Rectal smooth muscle tissue (tissue), 1 donor: ENCODE results near the gene MAP7D2.

Source experiments
- H3K27ac ChIP-seq: one replicate; pipeline ENCODE4 v1.7.0; 2013; ENCODE audit warnings: low read depth, low read length, inconsistent platforms
- H3K27me3 ChIP-seq: one replicate; pipeline ENCODE4 v1.7.0; 2013; ENCODE audit warnings: low read length; ENCODE audit not compliant: control insufficient read depth, insufficient read depth
- H3K36me3 ChIP-seq: one replicate; pipeline ENCODE4 v1.7.0; 2013; ENCODE audit warnings: low read length; ENCODE audit not compliant: control insufficient read depth, insufficient read depth
- H3K4me1 ChIP-seq: one replicate; pipeline ENCODE4 v1.7.0; 2013; ENCODE audit warnings: low read length; ENCODE audit not compliant: control insufficient read depth, insufficient read depth
- H3K4me3 ChIP-seq: one replicate; pipeline ENCODE4 v1.7.0; 2013; ENCODE audit warnings: low read length
- H3K9ac ChIP-seq: one replicate; pipeline ENCODE4 v1.7.0; 2013; ENCODE audit warnings: low read length

The MAP7D2 gene

GRCh38 chrX:19986531-19986930 is 130.2 kb downstream of the MAP7D2 start:
- H3K27me3 ChIP-seq: no peaks in the 10 kb centered on the region
- no peak overlapping the region for H3K4me3 ChIP-seq
- H3K9ac ChIP-seq: no peak overlapping the region
- no peaks in the 10 kb centered on the region for H3K4me1 ChIP-seq
- H3K36me3 ChIP-seq: no peaks in the 10 kb centered on the region
- no peak overlapping the region for H3K27ac ChIP-seq

- no peaks in the 10 kb centered on the region for H3K27me3 ChIP-seq
- H3K27ac ChIP-seq: no peak overlapping the region
- no peak overlapping the region for H3K4me3 ChIP-seq
- no peaks in the 10 kb centered on the region for H3K4me1 ChIP-seq
- no peak overlapping the region for H3K9ac ChIP-seq
- H3K36me3 ChIP-seq: no peaks in the 10 kb centered on the region
Measured at GRCh38 chrX:19981947-19982346, 134.8 kb downstream of the MAP7D2 start.

- Histone ChIP-seq H3K4me3 (no peak overlapping the region), H3K27ac (no peak overlapping the region), H3K4me1 (no peaks in the 10 kb centered on the region), H3K36me3 (no peaks in the 10 kb centered on the region), H3K27me3 (no peaks in the 10 kb centered on the region), H3K9ac (no peak overlapping the region)
Measured at GRCh38 chrX:19975845-19976244, 140.9 kb downstream of the MAP7D2 start.

- Histone ChIP-seq H3K36me3 (no peaks in the 10 kb centered on the region), H3K4me3 (no peak overlapping the region), H3K9ac (no peak overlapping the region), H3K27ac (no peak overlapping the region), H3K27me3 (no peaks in the 10 kb centered on the region), H3K4me1 (no peaks in the 10 kb centered on the region)
Measured at GRCh38 chrX:19972984-19973383, 143.7 kb downstream of the MAP7D2 start.

GRCh38 chrX:19968276-19968675 is 148.4 kb downstream of the MAP7D2 start:
- Histone ChIP-seq H3K4me1 (no peaks in the 10 kb centered on the region), H3K27me3 (no peaks in the 10 kb centered on the region), H3K36me3 (peaks cover 4% of the 10 kb centered on the region), H3K9ac (no peak overlapping the region), H3K27ac (no peak overlapping the region), H3K4me3 (no peak overlapping the region)

- Histone ChIP-seq H3K36me3 (peaks cover 4% of the 10 kb centered on the region), H3K4me3 (no peak overlapping the region), H3K9ac (no peak overlapping the region), H3K27me3 (no peaks in the 10 kb centered on the region), H3K4me1 (no peaks in the 10 kb centered on the region), H3K27ac (no peak overlapping the region)
Measured at GRCh38 chrX:19966056-19966455, 150.7 kb downstream of the MAP7D2 start.

- H3K27me3 ChIP-seq: no peaks in the 10 kb centered on the region
- no peak overlapping the region for H3K9ac ChIP-seq
- H3K4me3 ChIP-seq: no peak overlapping the region
- no peaks in the 10 kb centered on the region for H3K4me1 ChIP-seq
- no peak overlapping the region for H3K27ac ChIP-seq
- peaks cover 4% of the 10 kb centered on the region for H3K36me3 ChIP-seq
Measured at GRCh38 chrX:19964017-19964710, 152.5 kb downstream of the MAP7D2 start.

GRCh38 chrX:19960913-19961312 is 155.8 kb downstream of the MAP7D2 start:
- H3K4me1 ChIP-seq: no peaks in the 10 kb centered on the region
- no peak overlapping the region for H3K27ac ChIP-seq
- H3K4me3 ChIP-seq: no peak overlapping the region
- H3K9ac ChIP-seq: no peak overlapping the region
- no peaks in the 10 kb centered on the region for H3K27me3 ChIP-seq
- peaks cover 4% of the 10 kb centered on the region for H3K36me3 ChIP-seq

- H3K27me3 ChIP-seq: no peaks in the 10 kb centered on the region
- no peaks in the 10 kb centered on the region for H3K4me1 ChIP-seq
- H3K36me3 ChIP-seq: no peaks in the 10 kb centered on the region
- no peak overlapping the region for H3K27ac ChIP-seq
- H3K4me3 ChIP-seq: no peak overlapping the region
- no peak overlapping the region for H3K9ac ChIP-seq
Measured at GRCh38 chrX:19958552-19959486, 157.9 kb downstream of the MAP7D2 start.

GRCh38 chrX:19956923-19957322 is 159.8 kb downstream of the MAP7D2 start:
- H3K36me3 ChIP-seq: no peaks in the 10 kb centered on the region
- H3K4me3 ChIP-seq: no peak overlapping the region
- H3K4me1 ChIP-seq: no peaks in the 10 kb centered on the region
- H3K27me3 ChIP-seq: no peaks in the 10 kb centered on the region
- no peak overlapping the region for H3K27ac ChIP-seq
- H3K9ac ChIP-seq: no peak overlapping the region
